BE2C (cell line): Measurements from ENCODE around the gene TIMP3.

Experiments used
- DNase-seq: peaks from one replicate; pipeline ENCODE4 v3.0.0-alpha.2; 2020
- H3K27me3 ChIP-seq: fragments of 250-450 bp; sonication (Bioruptor Pico); 2 replicates; pipeline ENCODE4 v1.5.1; 2020; ENCODE audit warnings: mild to moderate bottlenecking
- H3K36me3 ChIP-seq: fragments of 250-450 bp; sonication (Bioruptor Pico); 2 replicates; pipeline ENCODE4 v1.5.1; 2020; ENCODE audit warnings: mild to moderate bottlenecking
- H3K4me1 ChIP-seq: fragments of 250-450 bp; sonication (Bioruptor Pico); 2 replicates; pipeline ENCODE4 v1.5.1; 2020
- H3K4me3 ChIP-seq: 2 replicates; pipeline ENCODE4 v1.5.1; 2011; ENCODE audit warnings: low read depth, low read length
- H3K9me3 ChIP-seq: fragments of 250-450 bp; sonication (Bioruptor Pico); 2 replicates; pipeline ENCODE4 v1.5.1; 2020
- CTCF ChIP-seq: IDR thresholded peaks from 2 replicates; pipeline ENCODE4 v1.5.1; 2012; ENCODE audit warnings: mild to moderate bottlenecking, low read depth, low read length

TIMP3 gene

GRCh38 chr22:32880505-32880892 is 79.0 kb downstream of the TIMP3 start:
- no peaks in the 10 kb centered on the region for H3K27me3 ChIP-seq
- H3K4me3 ChIP-seq: no peak overlapping the region
- DNase-seq: no peak
- H3K36me3 ChIP-seq: no peaks in the 10 kb centered on the region
- no peaks in the 10 kb centered on the region for H3K9me3 ChIP-seq
- no peak for TF ChIP-seq CTCF
- H3K4me1 ChIP-seq: peaks cover 27% of the 10 kb centered on the region

GRCh38 chr22:32880893-32881596 is 79.5 kb downstream of the TIMP3 start:
- Histone ChIP-seq H3K27me3 (no peaks in the 10 kb centered on the region), H3K9me3 (no peaks in the 10 kb centered on the region), H3K4me3 (no peak overlapping the region; the same call in 1 of the 2 replicates), H3K36me3 (no peaks in the 10 kb centered on the region), H3K4me1 (peaks cover 26% of the 10 kb centered on the region)
- TF ChIP-seq CTCF: no peak
- peak; percentile 97 for DNase-seq

- Histone ChIP-seq H3K36me3 (no peaks in the 10 kb centered on the region), H3K27me3 (no peaks in the 10 kb centered on the region), H3K9me3 (no peaks in the 10 kb centered on the region), H3K4me1 (peaks cover 26% of the 10 kb centered on the region), H3K4me3 (peak overlapping the region; percentile 8; the same call in 1 of the 2 replicates)
- no peak for DNase-seq
- no peak for TF ChIP-seq CTCF
Measured at GRCh38 chr22:32882360-32882755, 80.9 kb downstream of the TIMP3 start.

- no peak for DNase-seq
- Histone ChIP-seq H3K9me3 (no peaks in the 10 kb centered on the region), H3K36me3 (no peaks in the 10 kb centered on the region)
Measured at GRCh38 chr22:32882774-32883530, 81.4 kb downstream of the TIMP3 start.

GRCh38 chr22:32887324-32887980 is 85.9 kb downstream of the TIMP3 start:
- no peak for TF ChIP-seq CTCF
- peaks cover 6% of the 10 kb centered on the region for H3K4me1 ChIP-seq
- H3K4me3 ChIP-seq: no peak overlapping the region
- no peaks in the 10 kb centered on the region for H3K27me3 ChIP-seq
- H3K36me3 ChIP-seq: no peaks in the 10 kb centered on the region
- H3K9me3 ChIP-seq: no peaks in the 10 kb centered on the region
- no peak for DNase-seq

More at GRCh38 chr22:32882774-32883530, 81.4 kb downstream of the TIMP3 start:
- Histone ChIP-seq H3K4me3 (no peak overlapping the region), H3K4me1 (peaks cover 26% of the 10 kb centered on the region), H3K27me3 (no peaks in the 10 kb centered on the region)
- no peak; the same call in 1 of the 2 replicates for TF ChIP-seq CTCF
